Neural progenitor cell (in vitro differentiated cells): Measurements from ENCODE around the gene KIRREL3. TPM values are rescaled to one million over a fixed set of nuclear protein-coding genes. Genes with fewer than 3 reads are reported as not detected.

Experiments used
- DNase-seq: peaks from one replicate; pipeline ENCODE4 v3.0.0-alpha.2; 2016; ENCODE audit warnings: low spot score
- H2AFZ ChIP-seq: fragments of 200-600 bp; sonication (generic); replicated peaks from 2 replicates; pipeline ENCODE4 v1.6.1; 2016; ENCODE audit warnings: antibody characterized with exemption
- H3F3A ChIP-seq: fragments of 200-600 bp; sonication (generic); 2 replicates; pipeline ENCODE4 v1.6.1; 2016; ENCODE audit warnings: antibody characterized with exemption, low read depth
- H3K27ac ChIP-seq: fragments of 200-600 bp; sonication (generic); 2 replicates; pipeline ENCODE4 v1.5.1; 2016; ENCODE audit warnings: mild to moderate bottlenecking
- H3K27me3 ChIP-seq: fragments of 200-600 bp; sonication (generic); 2 replicates; pipeline ENCODE4 v1.6.1; 2016; ENCODE audit warnings: mild to moderate bottlenecking, moderate library complexity
- H3K36me3 ChIP-seq: fragments of 200-600 bp; sonication (generic); 2 replicates; pipeline ENCODE4 v1.5.1; 2016
- H3K4me1 ChIP-seq: fragments of 200-600 bp; sonication (generic); 2 replicates; pipeline ENCODE4 v1.6.1; 2016; ENCODE audit warnings: mixed run types
- H3K4me2 ChIP-seq: fragments of 200-600 bp; sonication (generic); 2 replicates; pipeline ENCODE4 v1.6.1; 2016
- H3K4me3 ChIP-seq: fragments of 200-600 bp; sonication (generic); 2 replicates; pipeline ENCODE4 v1.5.1; 2016
- H3K79me2 ChIP-seq: fragments of 200-600 bp; sonication (generic); 2 replicates; pipeline ENCODE4 v1.6.1; 2016; ENCODE audit warnings: low read depth
- H3K9ac ChIP-seq: fragments of 200-600 bp; sonication (generic); 2 replicates; pipeline ENCODE4 v1.6.1; 2016
- H3K9me3 ChIP-seq: fragments of 200-600 bp; sonication (generic); 2 replicates; pipeline ENCODE4 v1.5.1; 2016; ENCODE audit warnings: low read depth
- H4K20me1 ChIP-seq: fragments of 200-600 bp; sonication (generic); 2 replicates; pipeline ENCODE4 v1.6.1; 2016; ENCODE audit warnings: low read depth
- H3K27ac Mint-ChIP-seq: 3 replicates; pipeline ENCODE4 v1.8.0; 2021; ENCODE audit warnings: mixed read lengths
- H3K27me3 Mint-ChIP-seq: 2 replicates; pipeline ENCODE4 v1.8.0; 2022; ENCODE audit warnings: low read depth, mild to moderate bottlenecking, inconsistent platforms, moderate library complexity, mixed read lengths; ENCODE audit not compliant: insufficient read depth
- H3K36me3 Mint-ChIP-seq: 3 replicates; pipeline ENCODE4 v1.8.0; 2021; ENCODE audit warnings: mixed read lengths
- H3K4me1 Mint-ChIP-seq: 3 replicates; pipeline ENCODE4 v1.8.0; 2021; ENCODE audit warnings: mixed read lengths
- H3K4me3 Mint-ChIP-seq: 3 replicates; pipeline ENCODE4 v1.8.0; 2021; ENCODE audit warnings: mild to moderate bottlenecking, moderate library complexity, mixed read lengths
- H3K9me3 Mint-ChIP-seq: 3 replicates; pipeline ENCODE4 v1.8.0; 2020; ENCODE audit warnings: mixed read lengths
- EZH2 ChIP-seq: fragments of 200-600 bp; sonication (generic); IDR thresholded peaks from 2 replicates; pipeline ENCODE4 v1.6.1; 2017; ENCODE audit warnings: antibody characterized with exemption, mild to moderate bottlenecking, moderate library complexity
- EZH2phosphoT487 ChIP-seq: fragments of 200-600 bp; sonication (generic); IDR thresholded peaks from 2 replicates; pipeline ENCODE4 v1.6.1; 2017; ENCODE audit warnings: antibody characterized with exemption
- total RNA-seq: library from RNA; depleted of rRNA; stranded (reverse); fragments of >200 nt; gene quantifications from 2 replicates; pipeline ENCODE4 v1.2.3, GENCODE V29; 2015; ENCODE audit warnings: low replicate concordance
- TF ChIP-seq, protein P1 (sequence below): fragments of 200-600 bp; sonication (generic); IDR thresholded peaks from 2 replicates; pipeline ENCODE4 v1.5.1; 2017; ENCODE audit warnings: antibody characterized with exemption, mild to moderate bottlenecking

Gene KIRREL3
- total RNA-seq, 1 donor from 2014 or later, result 1.1 TPM

DNA sequence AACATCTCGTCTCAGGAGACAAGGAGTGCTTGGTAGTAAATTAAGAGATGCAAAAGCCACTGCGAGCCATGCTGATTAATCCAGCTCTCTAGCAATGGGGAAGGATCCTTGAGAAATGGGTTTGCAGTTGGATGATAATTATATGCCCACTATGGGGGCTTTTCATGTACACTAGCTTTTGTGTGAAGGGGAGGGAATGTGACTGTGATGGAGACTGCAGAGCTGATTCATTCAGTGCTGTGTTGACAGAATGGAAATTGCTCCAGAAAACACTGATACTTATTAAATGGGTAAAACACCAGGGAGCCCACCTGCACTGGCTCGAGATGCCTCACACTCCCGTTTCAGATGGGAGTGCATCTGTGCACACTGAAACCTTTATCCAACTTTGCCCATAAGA, 37.0 kb upstream of the KIRREL3 start:
- H3K36me3 ChIP-seq, result no peaks in the 10 kb centered on the region
- no peaks in the 10 kb centered on the region for H3K79me2 ChIP-seq
- no peaks in the 10 kb centered on the region for H3K27me3 ChIP-seq
- H4K20me1 ChIP-seq, result no peaks in the 10 kb centered on the region
- H2AFZ ChIP-seq, result peak overlapping the region; percentile 12
- peaks cover 4% of the 10 kb centered on the region for H3F3A ChIP-seq
- peaks cover 18% of the 10 kb centered on the region for H3K4me1 ChIP-seq
- H3K27ac ChIP-seq, result no peak overlapping the region
- H3K4me3 ChIP-seq, result no peak overlapping the region
- no peaks in the 10 kb centered on the region for H3K9me3 ChIP-seq
- peak overlapping the region; percentile 11 for H3K4me2 ChIP-seq
- H3K27ac Mint-ChIP-seq, result no peak overlapping the region
- H3K4me1 Mint-ChIP-seq, result peaks cover 13% of the 10 kb centered on the region
- H3K9ac ChIP-seq, result no peak overlapping the region
- H3K36me3 Mint-ChIP-seq, result no peaks in the 10 kb centered on the region
- H3K4me3 Mint-ChIP-seq, result no peak overlapping the region
- TF ChIP-seq, protein P1, sequence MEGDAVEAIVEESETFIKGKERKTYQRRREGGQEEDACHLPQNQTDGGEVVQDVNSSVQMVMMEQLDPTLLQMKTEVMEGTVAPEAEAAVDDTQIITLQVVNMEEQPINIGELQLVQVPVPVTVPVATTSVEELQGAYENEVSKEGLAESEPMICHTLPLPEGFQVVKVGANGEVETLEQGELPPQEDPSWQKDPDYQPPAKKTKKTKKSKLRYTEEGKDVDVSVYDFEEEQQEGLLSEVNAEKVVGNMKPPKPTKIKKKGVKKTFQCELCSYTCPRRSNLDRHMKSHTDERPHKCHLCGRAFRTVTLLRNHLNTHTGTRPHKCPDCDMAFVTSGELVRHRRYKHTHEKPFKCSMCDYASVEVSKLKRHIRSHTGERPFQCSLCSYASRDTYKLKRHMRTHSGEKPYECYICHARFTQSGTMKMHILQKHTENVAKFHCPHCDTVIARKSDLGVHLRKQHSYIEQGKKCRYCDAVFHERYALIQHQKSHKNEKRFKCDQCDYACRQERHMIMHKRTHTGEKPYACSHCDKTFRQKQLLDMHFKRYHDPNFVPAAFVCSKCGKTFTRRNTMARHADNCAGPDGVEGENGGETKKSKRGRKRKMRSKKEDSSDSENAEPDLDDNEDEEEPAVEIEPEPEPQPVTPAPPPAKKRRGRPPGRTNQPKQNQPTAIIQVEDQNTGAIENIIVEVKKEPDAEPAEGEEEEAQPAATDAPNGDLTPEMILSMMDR, result no peak
- TF ChIP-seq EZH2phosphoT487 (no peak), EZH2 (no peak)
- H3K27me3 Mint-ChIP-seq, result no peaks in the 10 kb centered on the region
- DNase-seq, result no peak
- H3K9me3 Mint-ChIP-seq, result peaks cover 3% of the 10 kb centered on the region

DNA sequence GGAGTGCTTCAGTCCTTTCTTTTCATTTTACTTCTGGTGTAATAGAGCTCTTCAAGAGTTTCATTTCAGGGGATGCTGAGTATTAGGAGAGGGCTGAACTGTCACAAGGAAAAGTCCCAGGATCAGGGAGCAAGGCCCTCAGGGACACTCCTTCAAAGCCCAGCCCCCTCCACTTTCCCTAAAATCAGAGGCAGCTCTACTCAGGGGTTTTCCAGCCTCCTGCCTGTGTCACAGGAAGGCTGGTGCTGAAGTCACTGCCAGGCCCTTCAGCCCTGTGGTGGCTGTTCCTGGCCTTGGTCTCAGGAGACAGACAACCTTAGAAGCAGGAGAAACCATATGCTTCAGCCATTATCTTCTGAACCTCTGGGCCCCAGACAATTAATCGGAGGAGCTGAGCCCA, 36.4 kb upstream of the KIRREL3 start:
- Histone ChIP-seq H3F3A (peaks cover 4% of the 10 kb centered on the region), H3K79me2 (no peaks in the 10 kb centered on the region), H3K9ac (no peak overlapping the region), H3K27me3 (no peaks in the 10 kb centered on the region), H3K9me3 (no peaks in the 10 kb centered on the region), H2AFZ (peak overlapping the region; percentile 12), H3K4me1 (peaks cover 18% of the 10 kb centered on the region), H3K4me3 (no peak overlapping the region), H3K27ac (no peak overlapping the region), H4K20me1 (no peaks in the 10 kb centered on the region), H3K4me2 (peak overlapping the region; percentile 11), H3K36me3 (no peaks in the 10 kb centered on the region)
- no peak for DNase-seq
- TF ChIP-seq EZH2phosphoT487 (no peak), EZH2 (no peak)
- TF ChIP-seq, protein P1, result no peak
- no peaks in the 10 kb centered on the region for H3K36me3 Mint-ChIP-seq
- peaks cover 13% of the 10 kb centered on the region for H3K4me1 Mint-ChIP-seq
- no peak overlapping the region for H3K27ac Mint-ChIP-seq
- H3K27me3 Mint-ChIP-seq, result no peaks in the 10 kb centered on the region
- no peak overlapping the region for H3K4me3 Mint-ChIP-seq
- H3K9me3 Mint-ChIP-seq, result peaks cover 3% of the 10 kb centered on the region

DNA sequence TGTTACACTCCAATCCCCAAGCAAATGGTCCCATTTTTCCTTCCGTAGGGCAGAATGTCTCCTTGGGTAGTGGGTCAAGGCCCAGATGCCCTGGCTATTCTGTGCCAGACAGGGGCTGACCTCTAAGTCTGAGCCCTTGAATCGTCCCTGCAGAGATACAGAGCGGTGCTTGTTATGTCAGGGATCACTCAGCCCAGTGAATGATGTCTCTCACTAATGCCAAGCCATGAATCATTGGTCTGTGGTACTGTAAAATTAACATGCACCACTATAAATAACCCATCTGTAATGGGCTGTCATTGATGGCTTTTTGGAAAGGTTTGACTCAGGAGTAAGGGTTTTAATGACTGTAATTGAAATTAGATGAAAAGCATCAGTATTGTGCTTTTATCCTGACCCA, 35.3 kb upstream of the KIRREL3 start:
- H4K20me1 ChIP-seq, result no peaks in the 10 kb centered on the region
- H3K4me2 ChIP-seq, result no peak overlapping the region
- no peaks in the 10 kb centered on the region for H3K27me3 Mint-ChIP-seq
- H3K27me3 ChIP-seq, result no peaks in the 10 kb centered on the region
- no peak overlapping the region for H3K9ac ChIP-seq
- H3K9me3 ChIP-seq, result no peaks in the 10 kb centered on the region
- H3K27ac Mint-ChIP-seq, result no peak overlapping the region
- peaks cover 18% of the 10 kb centered on the region for H3K4me1 ChIP-seq
- no peaks in the 10 kb centered on the region for H3K79me2 ChIP-seq
- H3K36me3 Mint-ChIP-seq, result no peaks in the 10 kb centered on the region
- H3K4me3 ChIP-seq, result no peak overlapping the region
- H3K4me1 Mint-ChIP-seq, result peaks cover 13% of the 10 kb centered on the region
- H3K36me3 ChIP-seq, result no peaks in the 10 kb centered on the region
- no peak for DNase-seq
- TF ChIP-seq EZH2, result no peak
- TF ChIP-seq, protein P1, result no peak
- TF ChIP-seq EZH2phosphoT487, result no peak
- H2AFZ ChIP-seq, result no peak overlapping the region
- H3K27ac ChIP-seq, result no peak overlapping the region
- no peak overlapping the region for H3K4me3 Mint-ChIP-seq
- H3F3A ChIP-seq, result peaks cover 4% of the 10 kb centered on the region
- peaks cover 3% of the 10 kb centered on the region for H3K9me3 Mint-ChIP-seq

DNA sequence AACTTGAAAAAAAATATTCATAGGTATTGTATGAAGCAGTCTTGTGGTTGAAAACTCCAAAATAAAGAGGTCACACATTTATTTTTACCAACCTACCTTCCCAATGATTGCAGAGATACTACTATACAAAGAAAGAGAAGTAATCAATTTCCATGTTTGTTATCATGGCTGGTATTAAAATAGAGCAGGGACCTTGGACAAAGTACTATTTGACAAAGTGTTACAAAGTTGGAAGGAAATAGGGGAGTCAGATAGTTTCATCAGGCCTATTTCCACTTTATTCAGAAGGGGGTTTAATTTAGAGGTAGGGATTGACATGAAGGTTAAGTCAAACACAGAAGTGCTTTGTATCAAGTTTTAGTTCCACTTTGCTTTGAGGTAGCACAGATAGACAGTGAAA, 34.4 kb upstream of the KIRREL3 start:
- Mint-ChIP-seq H3K27me3 (no peaks in the 10 kb centered on the region), H3K9me3 (peaks cover 5% of the 10 kb centered on the region), H3K4me1 (peaks cover 13% of the 10 kb centered on the region), H3K36me3 (no peaks in the 10 kb centered on the region), H3K27ac (no peak overlapping the region), H3K4me3 (no peak overlapping the region)
- Histone ChIP-seq H4K20me1 (no peaks in the 10 kb centered on the region), H3K4me3 (no peak overlapping the region), H3K79me2 (no peaks in the 10 kb centered on the region), H3K9me3 (no peaks in the 10 kb centered on the region), H3K4me2 (no peak overlapping the region), H3K4me1 (peaks cover 18% of the 10 kb centered on the region), H3K27ac (no peak overlapping the region), H3K9ac (no peak overlapping the region), H2AFZ (no peak overlapping the region), H3K36me3 (no peaks in the 10 kb centered on the region), H3K27me3 (no peaks in the 10 kb centered on the region), H3F3A (peaks cover 4% of the 10 kb centered on the region)
- no peak for DNase-seq
- TF ChIP-seq, protein P1, result no peak
- TF ChIP-seq EZH2 (no peak), EZH2phosphoT487 (no peak)
